ENCODE results near the gene CAT.

DNA sequence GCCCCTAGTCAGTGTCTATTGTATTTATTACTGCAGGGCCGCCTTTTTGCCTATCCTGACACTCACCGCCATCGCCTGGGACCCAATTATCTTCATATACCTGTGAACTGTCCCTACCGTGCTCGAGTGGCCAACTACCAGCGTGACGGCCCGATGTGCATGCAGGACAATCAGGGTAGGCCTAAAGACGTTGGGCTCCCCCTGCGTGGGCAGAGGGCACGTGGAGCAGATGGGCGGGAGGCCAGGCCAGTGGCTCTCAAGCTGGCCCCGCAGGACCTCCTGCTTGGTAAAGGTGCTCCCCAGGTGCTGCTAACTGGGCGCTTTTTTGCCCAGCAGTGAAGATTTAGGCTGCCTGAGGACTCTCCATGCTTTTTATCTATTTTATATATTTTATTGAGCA lies 22.5 kb downstream of the CAT start:
- TF ChIP-seq, protein P1, sequence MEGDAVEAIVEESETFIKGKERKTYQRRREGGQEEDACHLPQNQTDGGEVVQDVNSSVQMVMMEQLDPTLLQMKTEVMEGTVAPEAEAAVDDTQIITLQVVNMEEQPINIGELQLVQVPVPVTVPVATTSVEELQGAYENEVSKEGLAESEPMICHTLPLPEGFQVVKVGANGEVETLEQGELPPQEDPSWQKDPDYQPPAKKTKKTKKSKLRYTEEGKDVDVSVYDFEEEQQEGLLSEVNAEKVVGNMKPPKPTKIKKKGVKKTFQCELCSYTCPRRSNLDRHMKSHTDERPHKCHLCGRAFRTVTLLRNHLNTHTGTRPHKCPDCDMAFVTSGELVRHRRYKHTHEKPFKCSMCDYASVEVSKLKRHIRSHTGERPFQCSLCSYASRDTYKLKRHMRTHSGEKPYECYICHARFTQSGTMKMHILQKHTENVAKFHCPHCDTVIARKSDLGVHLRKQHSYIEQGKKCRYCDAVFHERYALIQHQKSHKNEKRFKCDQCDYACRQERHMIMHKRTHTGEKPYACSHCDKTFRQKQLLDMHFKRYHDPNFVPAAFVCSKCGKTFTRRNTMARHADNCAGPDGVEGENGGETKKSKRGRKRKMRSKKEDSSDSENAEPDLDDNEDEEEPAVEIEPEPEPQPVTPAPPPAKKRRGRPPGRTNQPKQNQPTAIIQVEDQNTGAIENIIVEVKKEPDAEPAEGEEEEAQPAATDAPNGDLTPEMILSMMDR (IDR thresholded peaks at IDR 0.05 in 8 of 11, conservative IDR thresholded peaks at IDR 0.05 in 3 of 11) = no peak
- TF ChIP-seq POLR2AphosphoS5 (IDR thresholded peaks at IDR 0.05) (no peak), POLR2A (IDR thresholded peaks at IDR 0.05) (no peak)
